Duodenal mucosa (tissue), 2 donors: ENCODE data around the gene AFF1.

Experiments
- H3K27ac ChIP-seq: one replicate; pipeline ENCODE4 v1.7.0; 2013; ENCODE audit warnings: low read depth, low read length
- H3K27me3 ChIP-seq, 2 donors: one replicate each; pipeline ENCODE4 v1.7.0; 2013; ENCODE audit warnings: low read length in 2 of 2, control low read depth in 1 of 2; ENCODE audit not compliant: insufficient read depth in 2 of 2, control insufficient read depth in 1 of 2
- H3K36me3 ChIP-seq, 2 donors: one replicate each; pipeline ENCODE4 v1.7.0; 2013; ENCODE audit warnings: low read length in 2 of 2, control low read depth in 1 of 2; ENCODE audit not compliant: insufficient read depth in 2 of 2, control insufficient read depth in 1 of 2
- H3K4me1 ChIP-seq, 2 donors: one replicate each; pipeline ENCODE4 v1.7.0; 2013; ENCODE audit warnings: low read length in 2 of 2, control low read depth in 1 of 2; ENCODE audit not compliant: insufficient read depth in 2 of 2, control insufficient read depth in 1 of 2
- H3K4me3 ChIP-seq, 2 donors: one replicate each; pipeline ENCODE4 v1.7.0; 2013; ENCODE audit warnings: low read length in 2 of 2, low read depth in 1 of 2
- H3K9ac ChIP-seq, 2 donors: one replicate each; pipeline ENCODE4 v1.7.0; 2013; ENCODE audit warnings: low read length in 2 of 2, low read depth in 1 of 2
- H3K9me3 ChIP-seq, 2 donors: one replicate each; pipeline ENCODE4 v1.7.0; 2013; ENCODE audit warnings: low read length in 2 of 2, control low read depth in 1 of 2; ENCODE audit not compliant: control insufficient read depth in 1 of 2

The AFF1 gene

DNA sequence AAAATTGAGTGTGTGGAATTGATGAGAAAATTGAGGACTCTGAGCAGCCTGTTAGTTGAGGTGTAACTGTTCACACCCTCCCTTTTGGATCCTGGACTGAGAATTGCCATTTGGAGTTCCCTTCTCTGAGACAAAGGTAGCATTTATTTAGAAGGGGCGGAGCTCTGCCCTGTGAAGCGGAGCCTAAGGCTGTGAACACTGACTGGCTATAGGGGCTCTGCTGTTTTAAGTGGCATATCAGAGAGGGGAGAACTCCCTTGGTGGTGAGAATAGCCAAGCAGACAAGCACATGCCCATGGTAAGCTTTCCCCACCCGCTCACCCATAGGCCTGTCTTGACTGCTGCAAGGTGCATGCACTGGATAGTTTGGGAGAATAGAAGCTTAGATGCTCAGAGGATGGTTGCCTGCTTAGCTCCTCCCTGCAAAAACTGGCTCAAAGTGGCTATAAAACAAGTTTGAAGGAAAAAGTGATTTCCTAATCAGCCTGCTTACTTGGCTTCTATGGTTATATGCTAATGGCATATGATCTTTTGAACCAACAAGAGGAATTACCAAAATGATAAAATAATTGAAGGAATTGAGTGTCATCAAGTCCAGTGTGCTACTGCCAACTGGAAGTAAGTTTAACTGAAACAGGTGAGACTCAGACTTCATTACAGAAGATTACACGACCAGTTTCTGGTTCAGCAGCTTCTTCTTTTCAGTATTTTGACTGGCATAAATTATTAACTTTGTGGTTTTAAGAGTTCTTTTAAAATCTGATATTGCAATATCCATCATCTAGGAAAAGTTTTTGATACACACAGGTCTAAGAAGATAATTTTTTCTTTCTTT is 108.4 kb downstream of the AFF1 start:
- H3K4me1 ChIP-seq, result peaks cover 9 to 30% of the 10 kb centered on the region in 2 donors
- peaks cover 11 to 12% of the 10 kb centered on the region in 2 donors for H3K36me3 ChIP-seq
- no peaks in the 10 kb centered on the region for H3K9me3 ChIP-seq
- H3K27ac ChIP-seq, result no peak overlapping the region
- H3K4me3 ChIP-seq, result no peak overlapping the region
- H3K27me3 ChIP-seq, result no peaks in the 10 kb centered on the region
- H3K9ac ChIP-seq, result no peak overlapping the region

GRCh38 chr4:87044511-87045233 is 109.9 kb downstream of the AFF1 start:
- H3K27ac ChIP-seq, result peak overlapping the region; percentile 2
- H3K4me1 ChIP-seq, result peaks cover 9 to 23% of the 10 kb centered on the region in 2 donors
- no peaks in the 10 kb centered on the region for H3K9me3 ChIP-seq
- H3K36me3 ChIP-seq, result peaks cover 11 to 12% of the 10 kb centered on the region in 2 donors
- H3K9ac ChIP-seq, result no peak overlapping the region
- H3K27me3 ChIP-seq, result no peaks in the 10 kb centered on the region
- H3K4me3 ChIP-seq, result no peak overlapping the region

DNA sequence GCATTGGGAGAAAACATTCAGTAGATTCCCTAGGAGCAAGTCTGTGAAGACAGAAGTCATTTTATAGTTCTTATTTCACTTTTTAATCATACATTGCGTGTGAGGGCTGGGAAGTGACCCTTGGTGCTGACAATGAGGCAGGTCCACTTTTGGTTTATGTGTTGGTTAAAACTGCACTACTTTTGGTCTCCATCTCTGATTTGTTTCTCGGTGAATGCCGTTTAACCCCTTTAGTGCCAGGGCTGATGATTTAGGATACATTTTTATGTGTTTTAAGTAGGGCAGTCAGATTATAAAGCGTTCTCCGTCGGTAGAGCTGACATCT is 110.4 kb downstream of the AFF1 start:
- Histone ChIP-seq H3K4me3 (peak overlapping the region in 1 of 2 donors; percentile 1), H3K4me1 (peaks cover 9 to 23% of the 10 kb centered on the region in 2 donors), H3K27ac (peak overlapping the region; percentile 2)

DNA sequence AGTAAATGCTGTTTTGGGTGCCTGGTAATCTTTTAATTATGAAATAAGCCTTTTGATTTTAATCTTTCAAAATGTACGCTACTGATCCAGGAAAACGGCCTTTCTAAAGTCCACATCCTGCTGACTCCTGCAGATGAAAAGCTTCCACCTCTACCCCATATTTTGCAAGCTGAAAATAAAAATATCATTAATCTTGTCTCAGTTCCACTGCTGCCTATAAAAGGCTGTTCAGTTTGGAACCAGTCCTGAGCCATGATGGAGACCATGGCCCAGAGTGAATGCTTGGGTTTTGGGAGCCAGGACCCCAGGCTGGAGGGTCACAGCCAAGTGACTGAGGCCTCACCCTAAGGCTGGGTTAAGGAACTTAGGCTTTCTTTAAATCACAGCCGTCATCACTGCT is 110.8 kb downstream of the AFF1 start:
- Histone ChIP-seq H3K4me1 (peaks cover 9 to 23% of the 10 kb centered on the region in 2 donors), H3K9me3 (no peaks in the 10 kb centered on the region), H3K27ac (peak overlapping the region; percentile 55), H3K36me3 (peaks cover 11 to 12% of the 10 kb centered on the region in 2 donors), H3K9ac (no peak overlapping the region), H3K4me3 (no peak overlapping the region), H3K27me3 (no peaks in the 10 kb centered on the region)

More for the DNA sequence above, 110.4 kb downstream of the AFF1 start:
- Histone ChIP-seq H3K9ac (no peak overlapping the region), H3K36me3 (peaks cover 11 to 12% of the 10 kb centered on the region in 2 donors), H3K27me3 (no peaks in the 10 kb centered on the region), H3K9me3 (no peaks in the 10 kb centered on the region)

DNA sequence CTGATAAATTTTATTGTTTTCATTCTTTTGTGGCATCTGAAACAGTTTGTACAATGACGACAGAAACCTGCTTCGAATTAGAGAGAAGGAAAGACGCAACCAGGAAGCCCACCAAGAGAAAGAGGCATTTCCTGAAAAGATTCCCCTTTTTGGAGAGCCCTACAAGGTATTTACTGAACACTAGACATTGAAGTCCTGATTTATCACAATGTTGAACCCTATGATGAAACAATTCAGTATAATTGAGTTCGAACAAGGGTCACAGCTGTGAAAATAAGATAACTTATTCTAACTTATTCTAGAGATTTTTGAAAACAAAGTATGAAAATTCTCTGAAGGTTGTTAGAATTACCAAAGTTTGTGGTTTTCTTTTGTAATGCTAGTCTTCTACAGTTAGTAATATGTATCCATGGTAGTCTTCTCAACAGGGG is 111.3 kb downstream of the AFF1 start:
- Histone ChIP-seq H3K36me3 (peaks cover 11 to 12% of the 10 kb centered on the region in 2 donors), H3K4me1 (peaks cover 9 to 28% of the 10 kb centered on the region in 2 donors), H3K27ac (peak overlapping the region; percentile 55), H3K9me3 (no peaks in the 10 kb centered on the region), H3K9ac (no peak overlapping the region), H3K27me3 (no peaks in the 10 kb centered on the region), H3K4me3 (no peak overlapping the region)

- Histone ChIP-seq H3K9ac (no peak overlapping the region), H3K4me3 (no peak overlapping the region), H3K27ac (no peak overlapping the region), H3K27me3 (no peaks in the 10 kb centered on the region), H3K4me1 (peaks cover 6 to 26% of the 10 kb centered on the region in 2 donors), H3K9me3 (no peaks in the 10 kb centered on the region), H3K36me3 (peaks cover 11 to 16% of the 10 kb centered on the region in 2 donors)
Measured at GRCh38 chr4:87047281-87047798, 112.5 kb downstream of the AFF1 start.

GRCh38 chr4:87049508-87049907 is 114.7 kb downstream of the AFF1 start:
- H3K9ac ChIP-seq, result no peak overlapping the region
- H3K4me1 ChIP-seq, result peaks cover 17 to 44% of the 10 kb centered on the region in 2 donors
- H3K27me3 ChIP-seq, result no peaks in the 10 kb centered on the region
- H3K27ac ChIP-seq, result no peak overlapping the region
- no peak overlapping the region for H3K4me3 ChIP-seq
- no peaks in the 10 kb centered on the region for H3K9me3 ChIP-seq
- peaks cover 11 to 16% of the 10 kb centered on the region in 2 donors for H3K36me3 ChIP-seq

- no peak overlapping the region for H3K9ac ChIP-seq
- H3K27me3 ChIP-seq, result no peaks in the 10 kb centered on the region
- peaks cover 11 to 16% of the 10 kb centered on the region in 2 donors for H3K36me3 ChIP-seq
- no peaks in the 10 kb centered on the region for H3K9me3 ChIP-seq
- no peak overlapping the region for H3K27ac ChIP-seq
- peaks cover 27 to 45% of the 10 kb centered on the region in 2 donors for H3K4me1 ChIP-seq
- no peak overlapping the region for H3K4me3 ChIP-seq
Measured at GRCh38 chr4:87050596-87050995, 115.8 kb downstream of the AFF1 start.

DNA sequence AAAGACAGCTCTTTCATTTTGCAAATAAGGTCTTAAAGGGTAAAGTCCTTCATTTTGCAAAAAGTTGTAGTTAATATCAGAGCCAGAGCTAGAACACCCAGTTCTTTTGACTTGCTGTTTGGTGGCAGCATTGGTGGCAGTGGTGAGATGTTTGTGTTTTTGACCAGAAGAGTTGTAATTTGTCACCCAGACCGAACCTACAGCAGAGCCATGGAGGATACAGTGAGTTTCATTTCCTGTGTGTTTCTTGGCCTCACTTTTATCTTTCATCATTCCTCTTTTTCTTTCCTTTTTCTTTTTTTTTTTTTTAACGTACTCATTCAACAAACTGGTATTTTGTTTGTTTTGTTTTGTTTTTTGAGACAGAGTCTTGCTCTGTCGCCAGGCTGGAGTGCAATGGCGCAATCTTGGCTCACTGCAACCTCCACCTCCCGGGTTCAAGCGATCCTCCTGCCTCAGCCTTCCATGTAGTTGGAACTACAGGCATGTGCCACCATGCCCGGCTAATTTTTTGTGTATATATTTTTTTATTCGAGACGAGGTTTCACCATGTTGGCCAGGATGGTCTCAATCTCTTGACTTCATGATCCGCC is 116.4 kb downstream of the AFF1 start:
- H3K27ac ChIP-seq, result no peak overlapping the region
- no peaks in the 10 kb centered on the region for H3K27me3 ChIP-seq
- H3K9ac ChIP-seq, result no peak overlapping the region
- no peaks in the 10 kb centered on the region for H3K9me3 ChIP-seq
- H3K4me1 ChIP-seq, result peaks cover 23 to 45% of the 10 kb centered on the region in 2 donors
- H3K4me3 ChIP-seq, result no peak overlapping the region
- H3K36me3 ChIP-seq, result peaks cover 11 to 16% of the 10 kb centered on the region in 2 donors

GRCh38 chr4:87052615-87053014 is 117.8 kb downstream of the AFF1 start:
- H3K36me3 ChIP-seq, result peaks cover 0 to 4% of the 10 kb centered on the region in 2 donors
- H3K9me3 ChIP-seq, result no peaks in the 10 kb centered on the region
- H3K4me3 ChIP-seq, result no peak overlapping the region
- peaks cover 23 to 55% of the 10 kb centered on the region in 2 donors for H3K4me1 ChIP-seq
- H3K27ac ChIP-seq, result no peak overlapping the region
- H3K9ac ChIP-seq, result no peak overlapping the region
- H3K27me3 ChIP-seq, result no peaks in the 10 kb centered on the region
